ENCODE measurements around the gene PGA5.

Gene PGA5

DNA sequence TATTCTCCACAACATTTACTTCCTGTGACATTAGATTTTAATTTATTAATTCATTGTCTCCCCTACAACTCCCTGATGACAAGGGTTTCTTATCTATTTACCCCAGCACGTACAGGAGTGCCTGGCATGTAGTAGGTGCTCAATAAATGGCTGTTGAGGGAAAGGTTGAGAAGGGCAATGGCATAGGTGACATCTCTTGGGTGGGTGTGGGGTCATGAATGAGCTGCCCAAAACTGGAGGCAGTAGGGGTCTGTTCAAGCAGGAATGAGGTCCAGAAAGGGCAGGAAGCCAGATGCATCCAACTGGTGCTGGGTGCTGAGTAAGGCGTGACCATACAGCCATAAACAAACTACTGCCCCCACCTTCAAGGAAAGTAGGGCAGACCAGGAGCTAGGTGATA lies 51.4 kb downstream of the PGA5 start:
- Histone ChIP-seq H3F3A (ENCODE audit: insufficient read depth) (peaks cover 12% of the 10 kb centered on the region), H3K36me3 (ENCODE audit: low read length) (no peaks in the 10 kb centered on the region), H3K27ac (ENCODE audit: low read depth, low read length) (peak overlapping the region; percentile 21; the same call in 1 of the 2 replicates), H3K79me2 (ENCODE audit: insufficient read depth, low read length) (peaks cover 39% of the 10 kb centered on the region), H3K9ac (ENCODE audit: low read length) (no peak overlapping the region), H4K20me1 (ENCODE audit: low read depth, low read length) (no peaks in the 10 kb centered on the region), H3K27me3 (ENCODE audit: low read length) (no peaks in the 10 kb centered on the region), H3K4me3 (ENCODE audit: insufficient read depth, low read length, poor library complexity, severe bottlenecking) (no peak overlapping the region), H3K9me2 (replicated peaks; ENCODE audit: insufficient read depth, low read length) (no peaks in the 10 kb centered on the region), H2AFZ (ENCODE audit: low read depth, low read length, severe bottlenecking) (no peak overlapping the region), H3K4me2 (ENCODE audit: low read depth, low read length, poor library complexity, severe bottlenecking) (no peak overlapping the region), H3K9me3 (ENCODE audit: insufficient read depth, low read length) (no peaks in the 10 kb centered on the region)
- TF ChIP-seq EZH2phosphoT487 (conservative IDR thresholded peaks at IDR 0.05; ENCODE audit: low read length): no peak
- TF ChIP-seq, protein P1, sequence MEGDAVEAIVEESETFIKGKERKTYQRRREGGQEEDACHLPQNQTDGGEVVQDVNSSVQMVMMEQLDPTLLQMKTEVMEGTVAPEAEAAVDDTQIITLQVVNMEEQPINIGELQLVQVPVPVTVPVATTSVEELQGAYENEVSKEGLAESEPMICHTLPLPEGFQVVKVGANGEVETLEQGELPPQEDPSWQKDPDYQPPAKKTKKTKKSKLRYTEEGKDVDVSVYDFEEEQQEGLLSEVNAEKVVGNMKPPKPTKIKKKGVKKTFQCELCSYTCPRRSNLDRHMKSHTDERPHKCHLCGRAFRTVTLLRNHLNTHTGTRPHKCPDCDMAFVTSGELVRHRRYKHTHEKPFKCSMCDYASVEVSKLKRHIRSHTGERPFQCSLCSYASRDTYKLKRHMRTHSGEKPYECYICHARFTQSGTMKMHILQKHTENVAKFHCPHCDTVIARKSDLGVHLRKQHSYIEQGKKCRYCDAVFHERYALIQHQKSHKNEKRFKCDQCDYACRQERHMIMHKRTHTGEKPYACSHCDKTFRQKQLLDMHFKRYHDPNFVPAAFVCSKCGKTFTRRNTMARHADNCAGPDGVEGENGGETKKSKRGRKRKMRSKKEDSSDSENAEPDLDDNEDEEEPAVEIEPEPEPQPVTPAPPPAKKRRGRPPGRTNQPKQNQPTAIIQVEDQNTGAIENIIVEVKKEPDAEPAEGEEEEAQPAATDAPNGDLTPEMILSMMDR (IDR thresholded peaks at IDR 0.05; ENCODE audit: insufficient read depth, low read length, poor library complexity, severe bottlenecking): no peak

DNA sequence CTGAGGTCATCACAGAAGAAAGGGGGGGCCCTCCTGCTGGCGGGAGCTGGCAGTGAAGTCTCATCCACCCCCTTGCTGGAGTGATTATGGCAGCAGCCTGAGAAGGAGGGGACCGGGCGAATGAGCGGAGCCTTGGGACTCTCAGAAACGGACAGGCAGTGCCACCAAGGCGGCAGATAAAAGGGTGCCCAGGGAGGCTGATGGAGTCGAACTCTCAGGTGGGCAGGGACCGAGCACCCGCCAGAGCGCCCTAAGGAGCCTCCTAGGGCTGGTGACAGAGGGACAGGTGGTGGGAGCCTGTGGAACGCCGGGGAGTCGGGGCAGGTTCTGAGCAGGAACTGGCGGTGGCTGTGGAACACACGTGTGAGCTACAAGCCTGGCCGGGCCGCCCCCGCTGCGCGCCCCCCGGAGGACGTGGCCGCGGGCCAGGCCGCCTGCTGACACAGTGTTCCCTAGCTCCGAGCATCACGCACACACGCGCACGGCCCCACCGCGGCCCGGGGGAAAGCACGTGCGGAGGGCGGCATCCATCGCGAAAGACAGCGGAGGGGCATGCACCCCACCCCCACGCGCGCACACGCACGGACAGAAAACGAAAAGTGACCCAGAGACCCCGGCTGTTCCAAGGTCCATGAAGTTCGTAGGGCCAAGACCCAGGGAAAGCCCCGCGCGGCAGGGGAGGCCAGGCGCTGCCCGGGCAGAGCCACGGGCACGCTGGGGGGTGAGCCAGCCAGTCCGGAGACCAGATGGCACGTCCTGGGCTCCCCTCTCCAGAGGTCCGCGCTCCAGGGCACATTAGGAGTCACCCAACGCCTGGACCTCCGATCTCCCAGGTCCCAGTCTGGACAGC lies 53.1 kb downstream of the PGA5 start:
- TF ChIP-seq EZH2phosphoT487 (conservative IDR thresholded peaks at IDR 0.05; ENCODE audit: low read length): no peak
- TF ChIP-seq, protein P1 (IDR thresholded peaks at IDR 0.05; ENCODE audit: insufficient read depth, low read length, poor library complexity, severe bottlenecking): no peak
- peak overlapping the region; percentile 99 for H3K4me2 ChIP-seq (ENCODE audit: low read depth, low read length, poor library complexity, severe bottlenecking)
- peak overlapping the region; percentile 99 for H3K9ac ChIP-seq (ENCODE audit: low read length)
- H3K27ac ChIP-seq (ENCODE audit: low read depth, low read length): peak overlapping the region; percentile 88
- no peaks in the 10 kb centered on the region for H4K20me1 ChIP-seq (ENCODE audit: low read depth, low read length)
- no peaks in the 10 kb centered on the region for H3K36me3 ChIP-seq (ENCODE audit: low read length)
- peak overlapping the region; percentile 69 for H2AFZ ChIP-seq (ENCODE audit: low read depth, low read length, severe bottlenecking)
- no peaks in the 10 kb centered on the region for H3K9me2 ChIP-seq (replicated peaks; ENCODE audit: insufficient read depth, low read length)
- no peaks in the 10 kb centered on the region for H3K27me3 ChIP-seq (ENCODE audit: low read length)
- peaks cover 39% of the 10 kb centered on the region for H3K79me2 ChIP-seq (ENCODE audit: insufficient read depth, low read length)
- peaks cover 16% of the 10 kb centered on the region for H3F3A ChIP-seq (ENCODE audit: insufficient read depth)
- peak overlapping the region; percentile 81 for H3K4me3 ChIP-seq (ENCODE audit: insufficient read depth, low read length, poor library complexity, severe bottlenecking)
- H3K9me3 ChIP-seq (ENCODE audit: insufficient read depth, low read length): no peaks in the 10 kb centered on the region

DNA sequence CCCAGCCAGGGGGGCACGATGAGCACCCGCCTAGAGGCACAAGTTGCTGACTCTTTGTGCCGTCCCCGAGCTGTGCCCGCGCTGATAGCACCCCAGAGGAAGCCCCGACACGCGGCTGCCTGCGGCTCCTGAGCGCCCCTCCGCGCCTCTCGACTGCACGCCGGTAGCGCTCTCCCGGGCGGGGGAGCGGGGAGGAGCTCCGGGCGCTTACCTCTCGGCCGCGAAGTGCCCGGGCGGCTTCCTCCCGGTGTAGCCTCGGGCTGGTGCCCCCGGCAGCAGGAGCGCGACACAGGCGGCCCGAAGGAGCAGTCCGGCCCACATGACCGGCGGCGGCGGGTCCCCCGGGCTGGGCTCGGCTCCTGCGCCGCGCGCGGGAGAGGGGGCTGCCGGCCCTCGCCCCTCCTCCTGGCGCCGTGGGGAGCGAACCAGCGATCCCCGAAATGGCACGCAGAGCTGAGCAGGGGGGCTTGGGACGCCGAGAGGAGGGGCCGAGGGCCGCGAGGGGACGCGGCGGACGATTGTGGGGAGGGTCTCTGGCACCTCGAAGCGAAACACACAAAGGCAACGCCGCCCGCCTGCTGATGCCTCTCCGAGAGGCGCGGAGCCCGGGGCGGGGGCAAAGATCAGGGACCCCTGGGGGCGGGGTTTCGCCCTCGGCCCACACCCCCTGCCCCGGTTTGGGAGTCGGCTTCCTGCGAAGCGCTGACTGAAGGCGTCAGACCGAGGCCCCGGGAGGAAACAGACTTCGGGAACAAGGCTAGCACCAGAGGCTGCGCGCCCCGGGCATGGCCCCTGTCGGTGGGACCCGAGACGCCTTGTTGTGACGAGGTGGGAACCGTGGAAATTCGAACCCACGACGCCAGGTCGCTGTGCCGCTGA lies 54.0 kb downstream of the PGA5 start, which contains the start of gene VWCE:
Gene VWCE (minus strand): TSS at position 600 of the 879 bp plus-strand sequence. CDS start 279 bp downstream, at position 321.
- no peaks in the 10 kb centered on the region for H3K36me3 ChIP-seq (ENCODE audit: low read length)
- H3K79me2 ChIP-seq (ENCODE audit: insufficient read depth, low read length): peaks cover 34% of the 10 kb centered on the region
- peak within 1 kb of the TSS; percentile 99 for H3K9ac ChIP-seq (ENCODE audit: low read length)
- peak within 1 kb of the TSS; percentile 88 for H3K27ac ChIP-seq (ENCODE audit: low read depth, low read length)
- H3K4me3 ChIP-seq (ENCODE audit: insufficient read depth, low read length, poor library complexity, severe bottlenecking): peak within 1 kb of the TSS; percentile 81
- no peaks in the 10 kb centered on the region for H3K9me2 ChIP-seq (replicated peaks; ENCODE audit: insufficient read depth, low read length)
- peaks cover 16% of the 10 kb centered on the region for H3F3A ChIP-seq (ENCODE audit: insufficient read depth)
- H2AFZ ChIP-seq (ENCODE audit: low read depth, low read length, severe bottlenecking): peak within 1 kb of the TSS; percentile 83
- no peaks in the 10 kb centered on the region for H3K27me3 ChIP-seq (ENCODE audit: low read length)
- no peaks in the 10 kb centered on the region for H3K9me3 ChIP-seq (ENCODE audit: insufficient read depth, low read length)
- TF ChIP-seq EZH2phosphoT487 (conservative IDR thresholded peaks at IDR 0.05; ENCODE audit: low read length): no peak
- TF ChIP-seq, protein P1 (IDR thresholded peaks at IDR 0.05; ENCODE audit: insufficient read depth, low read length, poor library complexity, severe bottlenecking): no peak
- peak within 1 kb of the TSS; percentile 99 for H3K4me2 ChIP-seq (ENCODE audit: low read depth, low read length, poor library complexity, severe bottlenecking)
- H4K20me1 ChIP-seq (ENCODE audit: low read depth, low read length): no peaks in the 10 kb centered on the region

Measured in SU-DHL-6 (cell line).